GM19328 (cell line): ENCODE data around the gene PHF21B.
"Not testable (repeated sequence)": the region's sequence is repeated elsewhere in the genome, so short reads cannot be mapped to it uniquely, and the experiment has no call there.

Experiments used
- ATAC-seq: cut with Tn5 transposase; IDR thresholded peaks from one replicate; pipeline ENCODE4 v1.9.1; 2021; ENCODE audit warnings: mild to moderate bottlenecking, moderate library complexity; ENCODE audit not compliant: unreplicated experiment

The PHF21B gene

DNA sequence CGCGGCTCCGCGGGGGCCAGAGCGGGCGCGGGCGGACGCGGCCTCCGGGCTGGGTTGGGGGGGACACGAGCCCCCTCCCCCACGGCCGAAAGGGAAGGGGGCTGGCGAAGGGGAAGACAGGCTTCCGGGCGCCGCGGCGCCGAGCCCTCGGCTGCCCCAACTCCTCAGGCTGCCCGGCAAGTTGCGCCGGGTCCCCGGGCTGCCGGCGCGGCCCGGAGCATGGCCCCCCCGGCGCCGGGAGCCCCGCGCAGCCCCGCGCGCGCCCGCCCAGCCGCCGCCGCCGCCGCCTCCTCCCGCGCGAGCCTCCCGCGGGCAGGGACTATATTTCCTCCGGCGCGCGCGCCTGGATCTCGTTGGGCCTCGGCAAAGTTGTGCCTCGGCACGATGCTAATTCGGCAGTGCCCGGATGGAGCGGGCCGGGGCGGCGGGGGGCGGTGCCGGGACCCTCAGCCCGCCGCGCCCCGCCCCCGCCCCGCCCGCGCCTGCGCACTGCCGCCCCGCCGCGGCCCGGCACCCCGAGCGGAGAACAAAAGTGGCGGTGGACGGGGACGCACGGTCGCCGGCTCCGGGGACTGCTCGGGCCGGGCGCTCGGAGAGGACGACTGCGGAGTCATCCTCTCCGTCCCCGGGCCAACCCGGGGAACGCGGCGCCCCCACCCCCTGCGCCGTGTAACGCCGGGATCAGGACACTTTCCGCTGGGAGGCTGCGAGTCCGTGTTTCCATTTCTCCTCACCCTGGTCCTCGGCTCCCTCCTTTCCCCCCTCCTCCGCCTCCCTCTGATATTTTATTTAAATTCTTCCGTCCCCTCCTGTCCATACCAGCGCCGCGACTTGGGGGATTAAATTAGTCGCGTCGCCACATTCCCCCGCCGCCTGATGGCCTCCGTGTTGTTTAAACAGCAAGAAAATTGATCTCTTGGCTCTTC lies at the start of gene PHF21B:
TSS of gene PHF21B (minus strand) at position 400 of the 926 bp plus-strand sequence. CDS start 456 bp downstream, outside the sequence.
- ATAC-seq: no peak

DNA sequence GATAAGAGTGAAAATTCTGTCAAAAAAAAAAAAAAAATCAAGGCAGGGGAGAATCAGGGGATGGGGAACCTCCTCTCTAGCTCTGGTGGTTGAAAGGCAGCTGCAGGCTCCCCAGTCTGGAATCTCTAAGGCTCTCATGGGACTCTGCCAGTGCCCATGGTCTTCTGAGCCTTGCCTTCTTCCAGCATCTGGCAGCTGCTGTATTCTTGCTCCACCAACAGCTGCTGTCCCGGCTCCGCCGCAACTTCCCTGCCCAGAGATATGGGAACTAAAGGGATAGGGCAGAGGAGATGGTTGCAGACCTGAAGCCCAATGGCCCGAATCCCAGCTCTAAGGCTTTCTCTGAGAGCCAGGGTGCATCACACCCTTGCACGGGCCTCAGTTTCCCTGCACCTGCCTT lies 49.5 kb upstream of the PHF21B start:
- ATAC-seq: no peak

DNA sequence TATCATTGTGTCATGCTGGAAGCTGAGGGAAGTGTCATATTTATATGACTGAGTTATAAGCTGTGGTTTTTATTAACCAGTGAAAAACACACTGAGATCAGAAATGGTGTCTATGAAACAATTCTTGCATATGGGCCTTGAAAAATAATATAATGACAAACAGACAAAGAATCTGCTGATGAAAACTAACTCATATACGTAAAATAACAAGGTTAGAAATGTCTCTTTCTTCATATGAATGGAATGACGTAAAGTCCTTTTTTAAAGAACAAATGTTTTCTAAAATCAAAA lies 48.8 kb upstream of the PHF21B start:
- ATAC-seq: no peak

DNA sequence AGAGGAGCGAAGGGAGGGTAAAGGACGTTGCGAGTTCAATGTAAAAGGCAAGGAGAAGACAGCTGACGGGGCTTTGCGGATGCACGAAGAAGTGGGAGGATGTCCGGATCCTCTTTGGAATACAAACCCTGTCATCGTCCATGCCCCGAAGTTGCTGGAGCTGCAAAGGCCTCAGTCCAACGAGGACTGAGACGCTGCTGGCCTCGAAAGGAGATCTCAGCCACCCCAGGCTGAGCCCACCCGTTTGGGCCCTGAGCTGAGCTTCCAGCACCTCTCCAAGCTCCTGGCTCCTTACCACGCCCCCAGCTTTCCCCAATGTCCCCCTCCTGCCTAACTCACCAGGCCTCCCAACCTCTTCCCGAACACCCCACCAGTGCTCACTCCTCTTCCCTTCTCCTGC lies 46.1 kb upstream of the PHF21B start:
- ATAC-seq: no peak

DNA sequence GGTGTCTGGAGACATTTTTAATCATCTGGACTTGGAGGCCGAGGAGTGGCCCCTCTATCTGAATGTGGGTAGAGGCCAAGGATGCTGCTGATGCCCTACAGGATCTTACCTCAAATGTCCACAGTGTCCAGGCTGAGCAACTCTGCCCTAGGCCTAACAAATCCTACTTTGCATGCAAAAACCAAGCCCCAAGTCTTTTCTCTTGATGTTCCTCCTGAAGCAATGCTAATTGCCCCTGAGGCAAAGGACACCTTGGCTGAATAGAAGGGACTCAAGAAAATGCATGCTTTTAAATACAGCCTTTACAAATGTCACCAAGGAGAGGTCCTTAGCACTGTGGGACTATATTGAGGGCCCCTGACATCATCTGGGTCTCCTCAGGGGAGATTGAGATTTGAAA lies 43.8 kb upstream of the PHF21B start:
- ATAC-seq: no peak

DNA sequence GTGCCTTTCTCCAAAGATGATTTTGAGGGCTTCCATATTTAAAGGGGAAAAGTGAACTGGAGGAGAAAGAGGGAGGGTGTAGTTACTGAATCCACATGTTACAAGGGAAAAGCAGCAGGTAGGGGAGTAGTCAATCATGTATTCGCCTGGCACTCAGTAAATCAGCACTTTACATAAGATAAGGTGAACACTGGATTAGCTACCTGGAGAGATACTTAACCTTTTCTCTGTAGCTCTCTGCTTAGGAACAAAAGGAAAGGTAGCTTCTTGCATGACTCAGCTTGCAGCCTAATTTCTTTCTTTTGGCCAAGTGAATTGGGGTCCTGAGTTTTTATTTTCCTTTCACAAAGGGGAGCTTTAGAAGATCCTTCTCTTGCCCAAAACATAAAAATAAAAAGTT lies 43.3 kb upstream of the PHF21B start:
- no peak for ATAC-seq

DNA sequence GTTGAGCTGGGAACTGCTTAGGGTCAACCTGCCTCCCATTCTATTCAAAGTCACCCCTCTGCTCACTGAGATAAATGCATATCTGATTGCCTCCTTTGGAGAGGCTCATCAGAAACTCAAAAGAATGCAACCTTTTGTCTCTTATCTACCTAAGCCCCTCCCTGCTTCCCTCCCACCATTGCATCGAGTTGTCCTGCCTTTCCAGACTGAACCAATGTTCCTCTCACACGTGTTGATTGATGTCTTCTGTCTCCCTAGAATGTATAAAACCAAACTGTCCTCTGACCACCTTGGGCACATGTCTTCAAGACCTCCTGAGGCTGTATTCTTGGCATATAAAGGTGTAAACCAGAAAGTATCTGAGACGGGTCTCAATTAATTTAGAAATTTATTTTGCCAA lies 42.9 kb upstream of the PHF21B start:
- ATAC-seq: not testable (repeated sequence)

DNA sequence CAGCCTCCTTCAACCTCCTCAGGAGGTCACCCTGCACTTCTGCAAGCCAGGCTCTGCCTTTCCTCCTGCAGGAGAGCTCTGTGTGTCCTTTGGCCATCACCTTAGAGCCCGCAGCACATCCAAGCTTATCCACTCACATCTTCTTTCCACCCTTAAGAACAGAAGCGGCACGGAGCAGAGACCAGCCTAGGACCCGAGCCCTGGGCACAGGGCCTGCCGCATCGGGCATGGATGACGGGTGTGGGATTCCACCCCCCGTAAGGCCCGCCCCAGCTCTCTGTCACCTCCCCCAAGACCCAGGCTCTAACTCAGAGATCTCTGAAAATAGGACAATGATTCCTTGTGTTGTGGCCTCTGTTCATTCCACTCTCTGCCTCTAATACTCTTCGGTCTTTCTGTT lies 42.1 kb upstream of the PHF21B start:
- no peak for ATAC-seq

DNA sequence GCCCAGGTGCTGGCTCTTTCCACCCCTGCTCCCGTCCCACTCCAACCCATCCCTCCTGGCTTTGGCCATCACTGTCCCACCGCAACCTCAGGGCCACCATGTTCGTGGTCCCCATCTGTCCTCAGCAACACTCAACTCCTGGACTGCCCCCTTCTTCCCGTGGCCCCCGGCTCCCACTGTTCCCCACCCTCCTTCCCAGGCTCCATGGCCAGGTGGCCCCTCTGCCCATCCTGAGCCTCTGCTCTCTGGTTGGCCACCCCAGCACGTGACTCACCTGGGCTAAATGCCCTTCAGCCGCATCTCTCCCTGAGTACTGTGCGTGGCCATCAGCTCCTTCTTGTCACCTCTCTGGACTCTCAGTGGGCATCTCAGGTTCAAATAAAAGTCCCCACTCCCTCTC lies 41.6 kb upstream of the PHF21B start:
- ATAC-seq: no peak

DNA sequence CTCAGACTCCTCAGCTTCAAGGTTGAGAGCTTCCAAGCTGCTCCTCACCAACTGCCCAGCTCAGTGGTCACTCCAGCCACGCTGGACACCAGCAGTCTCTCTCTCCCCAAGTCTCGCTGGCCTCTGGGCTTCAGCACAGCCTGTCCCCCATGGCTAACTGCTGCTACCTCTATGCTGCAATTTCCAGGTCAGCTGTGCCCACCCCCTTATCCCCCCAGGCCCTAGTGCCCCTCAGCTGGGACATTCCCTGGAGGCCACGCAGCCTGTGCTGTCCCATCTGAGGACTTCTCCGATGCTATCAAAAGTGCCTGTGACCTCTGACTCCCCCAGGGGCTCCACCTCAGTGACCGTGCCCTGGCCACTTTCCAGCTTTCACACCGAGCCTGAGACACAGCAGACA lies 37.5 kb upstream of the PHF21B start:
- no peak for ATAC-seq

DNA sequence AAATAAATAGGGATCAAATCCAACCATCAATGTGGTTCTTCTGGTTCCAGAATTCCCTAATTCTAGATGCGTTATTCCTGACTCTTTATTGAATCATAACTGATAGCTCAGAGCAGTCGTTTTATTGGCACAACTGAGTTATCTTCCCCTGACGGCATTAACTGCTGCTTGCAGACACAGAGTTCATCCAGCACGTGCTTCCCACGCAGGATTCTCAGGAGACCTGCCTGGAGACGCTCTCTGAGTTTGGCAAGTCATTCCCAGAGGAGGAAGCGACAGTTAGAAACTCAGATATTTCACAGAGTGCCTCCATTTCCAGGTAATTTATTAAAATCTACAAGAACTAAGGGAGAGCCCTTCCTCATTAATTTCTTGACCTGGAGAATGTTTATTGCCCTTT lies 35.4 kb upstream of the PHF21B start:
- no peak for ATAC-seq

DNA sequence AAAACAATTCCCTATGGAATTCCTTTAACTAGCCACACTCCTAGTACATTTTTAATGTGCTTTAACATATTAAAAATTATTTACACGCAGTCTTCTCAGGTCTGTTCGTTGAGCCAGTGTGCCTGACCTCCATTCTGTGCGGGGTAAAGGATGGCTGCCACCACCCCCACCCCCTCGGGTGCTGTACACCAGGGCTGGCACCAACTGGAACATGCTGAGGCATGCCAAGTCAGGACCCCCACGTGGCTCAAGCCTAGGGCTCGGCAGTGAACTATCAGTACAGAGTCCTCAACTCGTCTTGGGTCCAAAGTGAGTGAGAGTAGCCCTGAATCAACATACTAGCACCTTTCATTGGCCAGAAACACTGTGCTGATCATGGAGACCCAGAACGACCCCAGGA lies 32.5 kb upstream of the PHF21B start:
- no peak for ATAC-seq

DNA sequence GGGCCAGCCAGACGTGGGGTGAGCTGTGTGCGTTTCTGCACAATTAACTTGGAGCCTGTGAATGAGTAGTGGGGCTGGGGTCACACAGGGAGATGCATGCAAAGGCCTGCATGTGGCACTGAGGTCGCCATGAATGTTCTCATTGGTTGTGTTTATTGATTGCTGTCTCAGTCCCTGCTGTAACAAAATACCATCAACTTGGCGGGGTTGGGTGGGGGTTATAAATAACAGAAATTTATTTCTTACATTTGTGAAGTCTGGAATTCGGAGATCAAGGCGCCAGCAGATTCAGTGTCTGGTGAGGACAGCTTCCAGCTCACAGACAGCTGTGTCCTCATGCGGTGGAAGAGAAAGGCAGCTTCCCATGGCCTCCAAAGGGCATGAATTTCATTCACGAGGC lies 29.3 kb upstream of the PHF21B start:
- no peak for ATAC-seq

DNA sequence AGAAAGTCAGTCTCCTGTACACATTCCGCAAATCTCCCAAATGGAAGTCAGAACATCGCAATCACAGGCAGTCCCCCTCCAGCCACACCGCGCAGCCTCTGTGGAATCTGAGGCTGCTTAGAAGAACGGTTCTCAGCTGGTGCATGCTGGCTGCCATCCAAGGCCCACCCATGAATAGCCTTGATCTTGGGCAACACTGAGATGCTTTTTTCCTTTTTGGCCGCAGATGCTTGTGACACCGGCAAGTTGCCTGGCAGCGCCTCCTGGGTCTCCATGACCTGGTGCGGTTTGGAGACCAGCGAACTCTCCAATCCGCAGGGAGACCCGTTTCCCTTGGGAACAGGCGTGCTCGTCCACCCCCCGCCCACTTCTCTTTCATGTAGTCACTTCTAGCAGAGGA lies 26.3 kb upstream of the PHF21B start:
- ATAC-seq: no peak

DNA sequence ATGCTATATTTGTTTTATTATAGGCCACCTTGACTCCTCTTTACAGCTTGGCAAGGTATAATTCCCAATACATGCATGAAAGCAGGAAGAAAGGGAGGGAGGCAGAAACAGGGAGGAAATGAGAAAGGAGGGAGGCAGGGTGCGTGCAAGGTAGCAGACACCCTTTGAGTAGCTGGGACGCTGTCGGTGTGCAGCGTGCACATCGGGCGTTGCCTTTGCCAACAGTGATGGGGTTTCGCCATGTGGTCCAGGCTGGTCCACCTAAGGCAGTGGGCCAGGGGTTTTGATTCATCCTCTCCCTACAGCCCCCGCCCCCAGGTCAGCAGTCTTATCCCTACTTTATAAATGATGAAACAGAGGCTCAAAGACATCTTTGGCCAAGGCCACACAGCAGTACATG lies 25.0 kb upstream of the PHF21B start:
- ATAC-seq: no peak

DNA sequence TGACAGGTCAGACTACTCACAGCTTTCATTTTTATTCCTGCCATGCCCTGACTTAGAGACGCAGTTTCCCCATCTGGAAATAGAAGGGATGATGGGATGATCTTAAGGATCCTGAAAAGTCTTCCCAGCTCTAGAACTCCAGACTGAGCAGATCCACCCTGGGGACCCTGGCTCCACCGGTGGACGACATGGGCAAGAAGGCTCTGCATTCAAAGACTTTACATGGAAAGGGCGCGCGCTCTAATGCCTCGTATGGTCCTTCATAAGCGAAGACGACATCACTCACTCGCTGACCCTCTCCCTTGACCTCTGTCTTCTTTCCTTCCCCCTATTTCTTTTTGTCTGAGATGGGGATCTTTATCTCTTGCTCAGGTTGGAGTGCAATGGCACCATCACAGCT lies 24.4 kb upstream of the PHF21B start:
- ATAC-seq: no peak

DNA sequence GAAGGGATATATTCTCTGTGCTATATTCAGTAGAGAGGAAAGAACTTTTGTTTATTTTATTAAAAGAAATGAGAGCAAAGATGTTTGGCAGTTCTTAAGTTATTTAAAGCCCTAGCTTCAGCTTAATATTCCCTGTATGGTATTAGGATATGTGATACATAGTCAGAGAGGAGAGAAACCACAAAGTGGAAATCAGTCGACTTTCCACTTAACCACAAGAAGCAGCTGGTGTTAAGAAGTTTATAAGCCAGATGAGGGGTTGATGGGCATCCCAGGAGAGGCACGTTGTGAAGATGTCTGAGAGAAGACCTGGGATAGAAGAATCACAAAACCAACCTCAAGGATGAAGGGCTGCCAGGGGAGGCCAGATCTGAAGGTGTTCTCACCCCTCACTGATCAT lies 23.3 kb upstream of the PHF21B start:
- no peak for ATAC-seq

DNA sequence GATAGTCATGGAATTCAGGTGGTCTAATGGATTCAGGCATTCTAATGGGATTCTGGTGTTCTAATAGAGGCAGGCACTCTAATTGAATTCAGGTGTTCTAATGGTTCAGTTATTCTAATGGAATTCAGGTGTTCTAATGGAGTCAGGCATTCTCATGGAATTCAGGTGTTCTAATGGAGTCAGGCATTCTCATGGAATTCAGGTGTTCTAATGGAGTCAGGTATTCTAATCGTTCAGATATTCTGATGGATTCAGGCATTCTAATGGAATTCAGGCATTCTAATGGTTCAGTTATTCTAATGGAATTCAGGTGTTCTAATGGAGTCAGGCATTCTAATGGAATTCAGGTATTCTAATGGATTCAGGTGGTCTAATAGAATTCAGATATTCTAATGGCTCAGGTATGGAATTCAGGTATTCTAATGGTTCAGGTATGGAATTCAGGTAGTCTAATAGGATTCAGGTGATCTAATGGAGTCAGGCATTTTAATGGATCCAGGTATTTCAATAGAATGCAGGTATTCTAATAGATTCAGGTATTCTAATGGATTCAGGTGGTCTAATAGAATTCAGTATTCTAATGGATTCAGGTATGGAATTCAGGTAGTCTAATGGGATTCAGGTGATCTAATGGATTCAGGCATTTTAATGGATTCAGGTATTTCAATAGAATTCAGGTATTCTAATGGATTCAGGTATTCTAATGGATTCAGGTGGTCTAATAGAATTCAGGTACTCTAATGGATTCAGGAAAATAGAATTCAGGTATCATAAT lies 22.0 kb upstream of the PHF21B start:
- no peak for ATAC-seq

DNA sequence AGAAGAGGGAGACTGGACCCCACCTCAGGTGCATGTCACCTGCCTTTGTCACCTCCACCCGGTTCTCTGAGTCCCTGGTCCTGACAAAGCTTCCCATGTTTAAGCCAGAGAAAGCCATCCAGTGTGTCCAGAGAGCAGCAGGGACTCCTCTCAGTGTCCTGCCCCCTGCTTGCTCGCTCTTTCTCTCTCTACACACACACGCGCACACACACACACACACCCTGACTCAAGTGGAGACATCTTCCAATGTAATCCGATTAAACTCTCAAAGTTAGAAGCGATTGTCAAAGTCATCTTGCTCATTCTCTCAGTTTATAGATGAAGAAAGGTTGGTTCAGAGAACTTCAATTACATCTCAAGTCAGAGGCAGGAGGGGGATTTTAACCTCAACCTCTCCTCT lies 19.7 kb upstream of the PHF21B start:
- ATAC-seq: no peak

DNA sequence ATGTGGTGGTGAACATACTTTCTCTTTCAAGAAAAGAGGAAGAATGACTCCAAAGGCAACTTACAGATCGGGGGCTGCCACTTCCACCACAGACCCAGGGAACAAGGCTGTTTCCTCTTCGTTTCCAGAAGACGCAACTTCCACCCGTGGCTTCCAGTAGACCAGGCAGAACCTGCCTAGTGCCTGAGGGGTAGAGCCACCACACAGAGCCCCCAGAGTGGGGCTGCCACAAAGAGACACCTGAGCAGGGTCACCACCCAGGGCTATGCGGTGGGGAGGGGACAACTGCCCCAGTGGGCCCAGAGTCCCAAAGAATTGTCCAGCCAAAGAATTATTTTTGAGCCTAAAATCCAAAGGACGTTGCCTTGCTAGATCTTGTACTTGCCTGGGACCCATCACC lies 16.7 kb upstream of the PHF21B start:
- ATAC-seq: no peak

DNA sequence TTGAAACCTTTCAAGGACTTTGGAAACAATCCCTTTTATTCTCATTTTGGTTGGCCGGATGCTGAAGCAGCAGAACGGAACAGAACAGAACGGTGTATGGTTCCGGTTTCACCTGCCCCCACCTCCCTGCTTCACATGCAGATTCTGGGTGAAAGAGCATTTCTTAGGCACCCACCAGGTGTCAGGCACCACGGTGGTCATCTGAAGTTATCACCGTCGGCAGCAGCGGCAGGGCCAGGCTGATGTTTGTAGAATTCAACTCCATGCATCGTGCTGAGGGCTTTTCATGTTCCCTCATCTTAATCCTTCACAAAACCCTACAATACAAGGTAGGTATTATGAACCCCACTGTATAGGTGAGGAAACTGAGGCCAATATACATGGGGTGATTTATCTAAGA lies 13.6 kb upstream of the PHF21B start:
- ATAC-seq: no peak

DNA sequence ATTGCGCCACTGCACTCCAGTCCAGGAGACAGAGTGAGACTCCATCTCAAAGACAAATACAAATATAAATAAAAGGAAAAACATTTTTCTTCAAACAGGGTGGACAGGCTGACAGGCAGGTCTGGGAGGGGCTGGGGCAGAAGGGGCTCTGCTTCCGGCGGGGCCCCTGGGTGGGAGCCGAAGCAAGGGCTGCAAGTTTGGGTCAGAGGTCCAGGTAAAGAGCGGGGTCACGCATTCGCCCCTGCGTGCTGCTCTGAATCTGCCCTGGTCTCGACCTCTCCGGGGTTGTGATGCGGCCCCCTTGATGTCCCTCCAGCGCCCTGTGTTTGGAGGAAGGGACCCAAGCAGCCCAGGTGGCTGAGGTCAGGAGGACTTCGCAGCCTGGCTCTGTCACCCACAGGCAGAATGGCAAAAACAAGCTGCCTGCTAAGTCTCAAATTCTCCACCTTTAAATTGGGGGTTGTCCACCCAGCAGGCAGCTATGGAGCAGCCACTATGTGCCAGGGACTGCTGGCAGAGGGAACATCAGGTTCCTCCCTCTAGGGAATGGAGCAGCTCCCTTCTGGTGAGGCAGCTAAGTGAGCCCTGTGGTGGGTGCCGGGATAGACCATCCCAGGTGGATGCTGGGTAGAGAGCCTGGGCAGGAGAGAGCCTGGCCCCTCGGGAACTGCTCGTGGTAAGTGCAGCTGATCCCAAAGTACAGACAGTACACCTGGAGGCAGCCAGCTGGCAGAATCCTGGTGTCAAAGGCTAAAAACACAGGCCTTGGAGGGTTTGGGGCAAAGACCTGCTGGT lies 10.3 kb upstream of the PHF21B start:
- no peak for ATAC-seq
